ENCODE measurements around the gene TEPSIN. TPM values are rescaled to one million over a fixed set of nuclear protein-coding genes. Genes with fewer than 3 reads are reported as not detected.

The TEPSIN gene
- polyA plus RNA-seq, 1 donor (not counting 4 experiments of a cell fraction or from before 2014, with no cell fraction given), result 7.1 TPM

DNA sequence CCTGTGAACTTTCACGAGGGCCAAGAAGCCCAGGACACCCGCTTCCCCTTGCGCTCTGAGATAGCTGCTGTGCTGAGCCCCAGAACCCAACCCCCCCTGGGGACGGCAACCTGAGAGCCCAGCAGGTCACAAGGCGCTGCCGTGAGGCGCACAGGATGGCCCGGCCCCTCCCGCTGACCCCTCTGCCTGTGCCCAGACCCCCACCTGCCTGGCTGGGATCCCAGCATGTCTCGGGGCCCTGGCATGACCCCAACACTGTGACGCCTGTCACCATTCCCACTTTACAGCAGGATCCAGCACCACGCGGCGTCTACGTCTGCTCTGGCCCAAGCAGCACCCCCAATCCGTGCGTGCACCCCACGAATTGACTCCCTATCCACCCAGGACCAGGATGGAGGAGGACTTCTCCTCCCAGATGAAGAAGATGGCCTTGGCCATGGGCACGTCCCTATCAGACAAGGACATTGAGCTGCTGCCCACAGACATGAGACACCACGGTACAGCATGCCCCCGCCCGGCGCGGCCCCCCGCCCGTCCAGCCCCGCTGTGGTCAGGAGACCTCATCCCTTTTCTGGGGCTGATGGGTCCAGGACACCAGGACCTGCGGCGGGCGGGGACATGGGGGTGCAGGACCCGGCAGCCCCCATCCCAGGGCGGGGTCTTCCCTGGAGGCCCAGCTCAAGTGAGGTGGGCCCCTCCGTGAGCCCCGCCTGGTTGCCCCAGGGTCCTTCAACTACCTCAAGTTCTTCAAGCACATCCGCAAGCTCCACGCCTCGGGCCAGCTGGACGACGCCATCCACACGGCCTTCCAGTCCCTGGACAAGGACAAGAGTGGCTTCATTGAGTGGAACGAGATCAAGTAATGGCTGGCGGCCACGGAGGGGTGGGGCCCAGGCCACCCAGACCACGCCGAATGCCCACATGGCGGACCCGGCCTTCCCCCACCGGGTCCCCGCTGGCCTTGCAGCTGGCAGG lies 57.7 kb downstream of the TEPSIN start:
- TF ChIP-seq, protein P1, sequence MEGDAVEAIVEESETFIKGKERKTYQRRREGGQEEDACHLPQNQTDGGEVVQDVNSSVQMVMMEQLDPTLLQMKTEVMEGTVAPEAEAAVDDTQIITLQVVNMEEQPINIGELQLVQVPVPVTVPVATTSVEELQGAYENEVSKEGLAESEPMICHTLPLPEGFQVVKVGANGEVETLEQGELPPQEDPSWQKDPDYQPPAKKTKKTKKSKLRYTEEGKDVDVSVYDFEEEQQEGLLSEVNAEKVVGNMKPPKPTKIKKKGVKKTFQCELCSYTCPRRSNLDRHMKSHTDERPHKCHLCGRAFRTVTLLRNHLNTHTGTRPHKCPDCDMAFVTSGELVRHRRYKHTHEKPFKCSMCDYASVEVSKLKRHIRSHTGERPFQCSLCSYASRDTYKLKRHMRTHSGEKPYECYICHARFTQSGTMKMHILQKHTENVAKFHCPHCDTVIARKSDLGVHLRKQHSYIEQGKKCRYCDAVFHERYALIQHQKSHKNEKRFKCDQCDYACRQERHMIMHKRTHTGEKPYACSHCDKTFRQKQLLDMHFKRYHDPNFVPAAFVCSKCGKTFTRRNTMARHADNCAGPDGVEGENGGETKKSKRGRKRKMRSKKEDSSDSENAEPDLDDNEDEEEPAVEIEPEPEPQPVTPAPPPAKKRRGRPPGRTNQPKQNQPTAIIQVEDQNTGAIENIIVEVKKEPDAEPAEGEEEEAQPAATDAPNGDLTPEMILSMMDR (optimal IDR thresholded peaks at IDR 0.05 in 1 of 3, IDR thresholded peaks at IDR 0.05 in 1 of 3, conservative IDR thresholded peaks at IDR 0.05 in 1 of 3; ENCODE audit: extremely low read depth in 1 of 3, insufficient read depth in 2 of 3, low read length in 3 of 3), result no peak
- no peak for TF ChIP-seq EZH2 (IDR thresholded peaks at IDR 0.05; ENCODE audit: low read length)
- H3K9me3 ChIP-seq (ENCODE audit: control insufficient read depth, low read depth, low read length), result no peaks in the 10 kb centered on the region
- H3K79me2 ChIP-seq (ENCODE audit: control insufficient read depth, insufficient read depth, low read length), result no peaks in the 10 kb centered on the region
- DNase-seq (ENCODE audit: low read depth, low spot score), result no peak
- H4K20me1 ChIP-seq (ENCODE audit: control insufficient read depth, extremely low read depth, insufficient read depth, low read length), result no peaks in the 10 kb centered on the region
- no peaks in the 10 kb centered on the region for H3K4me1 ChIP-seq (ENCODE audit: control insufficient read depth, extremely low read depth, insufficient read depth, low read length)
- no peak overlapping the region for H3K4me3 ChIP-seq (ENCODE audit: control insufficient read depth in 2 of 3, extremely low read depth in 1 of 3, insufficient read depth in 2 of 3, low read depth in 1 of 3, low read length in 3 of 3)
- H2AFZ ChIP-seq (ENCODE audit: control insufficient read depth, low read length), result no peak overlapping the region
- H3K9me1 ChIP-seq (ENCODE audit: control insufficient read depth, extremely low read depth, insufficient read depth, low read length), result no peaks in the 10 kb centered on the region
- H3K9ac ChIP-seq (ENCODE audit: control insufficient read depth, extremely low read depth, insufficient read depth, low read length), result no peak overlapping the region
- peaks cover 7% of the 10 kb centered on the region for H3K27me3 ChIP-seq (ENCODE audit: control insufficient read depth, extremely low read depth, insufficient read depth, low read length)
- H3K27ac ChIP-seq (ENCODE audit: control insufficient read depth, insufficient read depth, low read length), result no peak overlapping the region
- dilution Hi-C loops (cut with MboI; ENCODE audit: extremely low pct_ligation_motif_present, low sequenced_read_pairs), result no loop called here
- no peak overlapping the region for H3K4me2 ChIP-seq (ENCODE audit: control insufficient read depth, extremely low read depth, insufficient read depth, low read depth, low read length)
- H3K36me3 ChIP-seq (ENCODE audit: control insufficient read depth in 2 of 2, extremely low read depth in 1 of 2, insufficient read depth in 2 of 2, low read length in 2 of 2), result no peaks in the 10 kb centered on the region
- FAIRE-seq, result no peak

DNA sequence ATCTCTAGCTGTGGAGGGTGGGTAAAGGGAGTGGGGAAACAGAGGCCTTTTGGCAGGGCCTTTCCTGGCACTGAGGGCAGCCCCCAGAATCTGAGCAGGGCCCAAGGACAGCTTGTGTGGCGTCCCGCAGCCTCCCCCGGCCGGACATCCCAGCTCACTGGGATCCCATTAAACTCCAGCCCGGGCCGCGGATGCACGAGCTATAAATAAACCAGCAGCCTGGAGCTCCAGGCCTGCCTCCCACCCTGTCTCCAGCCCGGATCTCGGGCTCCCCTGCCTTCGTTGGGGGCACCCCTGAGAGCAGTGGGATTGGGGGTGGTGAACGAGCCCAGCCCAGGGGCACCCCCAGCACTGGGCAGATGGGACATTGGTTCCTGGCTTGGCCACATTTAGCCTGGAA lies 59.0 kb downstream of the TEPSIN start:
- H2AFZ ChIP-seq (ENCODE audit: control insufficient read depth, low read length), result no peak overlapping the region
- no peaks in the 10 kb centered on the region for H3K9me1 ChIP-seq (ENCODE audit: control insufficient read depth, extremely low read depth, insufficient read depth, low read length)
- no peak overlapping the region for H3K4me2 ChIP-seq (ENCODE audit: control insufficient read depth, extremely low read depth, insufficient read depth, low read depth, low read length)
- H3K4me3 ChIP-seq (ENCODE audit: control insufficient read depth in 2 of 3, extremely low read depth in 1 of 3, insufficient read depth in 2 of 3, low read depth in 1 of 3, low read length in 3 of 3), result no peak overlapping the region
- TF ChIP-seq, protein P1 (optimal IDR thresholded peaks at IDR 0.05 in 1 of 3, IDR thresholded peaks at IDR 0.05 in 1 of 3, conservative IDR thresholded peaks at IDR 0.05 in 1 of 3; ENCODE audit: extremely low read depth in 1 of 3, insufficient read depth in 2 of 3, low read length in 3 of 3), result no peak
- no peak for TF ChIP-seq EZH2 (IDR thresholded peaks at IDR 0.05; ENCODE audit: low read length)
- peaks cover 3% of the 10 kb centered on the region for H3K9me3 ChIP-seq (ENCODE audit: control insufficient read depth, low read depth, low read length)
- dilution Hi-C loops (cut with MboI; ENCODE audit: extremely low pct_ligation_motif_present, low sequenced_read_pairs), result no loop called here
- no peaks in the 10 kb centered on the region for H3K4me1 ChIP-seq (ENCODE audit: control insufficient read depth, extremely low read depth, insufficient read depth, low read length)
- H3K27me3 ChIP-seq (ENCODE audit: control insufficient read depth, extremely low read depth, insufficient read depth, low read length), result peaks cover 7% of the 10 kb centered on the region
- no peaks in the 10 kb centered on the region for H3K79me2 ChIP-seq (ENCODE audit: control insufficient read depth, insufficient read depth, low read length)
- DNase-seq (ENCODE audit: low read depth, low spot score), result no peak
- H3K27ac ChIP-seq (ENCODE audit: control insufficient read depth, insufficient read depth, low read length), result no peak overlapping the region
- FAIRE-seq, result no peak
- H3K36me3 ChIP-seq (ENCODE audit: control insufficient read depth in 2 of 2, extremely low read depth in 1 of 2, insufficient read depth in 2 of 2, low read length in 2 of 2), result no peaks in the 10 kb centered on the region
- no peaks in the 10 kb centered on the region for H4K20me1 ChIP-seq (ENCODE audit: control insufficient read depth, extremely low read depth, insufficient read depth, low read length)
- no peak overlapping the region for H3K9ac ChIP-seq (ENCODE audit: control insufficient read depth, extremely low read depth, insufficient read depth, low read length)
